Measurements from ENCODE around the gene OGFOD3.
"Not testable (repeated sequence)": the region's sequence is repeated elsewhere in the genome, so short reads cannot be mapped to it uniquely, and the experiment has no call there.

OGFOD3 gene

GRCh38 chr17:82355770-82356427, 62.5 kb downstream of the OGFOD3 start:
- no peak for DNase-seq (ENCODE audit: low read depth in 3 of 3)

GRCh38 chr17:82354804-82355308, 63.5 kb downstream of the OGFOD3 start:
- DNase-seq (ENCODE audit: low read depth in 3 of 3): no peak

DNA sequence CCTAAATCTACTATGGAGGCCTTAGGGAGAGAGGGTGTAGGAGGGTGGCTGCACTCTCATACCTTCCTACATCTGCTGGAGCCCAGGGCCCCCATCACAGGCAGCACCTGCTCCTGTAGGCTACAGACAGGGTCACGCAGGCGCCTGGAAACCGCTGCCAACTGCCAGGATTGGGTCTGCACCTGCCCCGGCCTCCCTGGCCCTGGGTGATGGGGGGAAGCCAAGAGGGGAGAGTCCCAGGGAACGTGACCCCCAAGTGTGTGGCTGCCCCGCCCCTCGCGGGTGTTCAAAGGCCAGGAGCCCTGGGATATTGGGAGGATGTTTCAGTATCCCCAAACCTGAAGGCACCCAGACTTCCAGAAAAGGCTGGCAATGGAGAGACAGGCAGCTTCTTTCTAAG, 64.9 kb downstream of the OGFOD3 start:
- no peak for DNase-seq (ENCODE audit: low read depth in 3 of 3)

- peak; percentile 63 to 84 (median 78) for DNase-seq (ENCODE audit: low read depth in 3 of 3)
Measured at GRCh38 chr17:82351713-82352488, 66.5 kb downstream of the OGFOD3 start.

GRCh38 chr17:82351254-82351712, 67.1 kb downstream of the OGFOD3 start:
- DNase-seq (ENCODE audit: low read depth in 3 of 3): no peak

DNA sequence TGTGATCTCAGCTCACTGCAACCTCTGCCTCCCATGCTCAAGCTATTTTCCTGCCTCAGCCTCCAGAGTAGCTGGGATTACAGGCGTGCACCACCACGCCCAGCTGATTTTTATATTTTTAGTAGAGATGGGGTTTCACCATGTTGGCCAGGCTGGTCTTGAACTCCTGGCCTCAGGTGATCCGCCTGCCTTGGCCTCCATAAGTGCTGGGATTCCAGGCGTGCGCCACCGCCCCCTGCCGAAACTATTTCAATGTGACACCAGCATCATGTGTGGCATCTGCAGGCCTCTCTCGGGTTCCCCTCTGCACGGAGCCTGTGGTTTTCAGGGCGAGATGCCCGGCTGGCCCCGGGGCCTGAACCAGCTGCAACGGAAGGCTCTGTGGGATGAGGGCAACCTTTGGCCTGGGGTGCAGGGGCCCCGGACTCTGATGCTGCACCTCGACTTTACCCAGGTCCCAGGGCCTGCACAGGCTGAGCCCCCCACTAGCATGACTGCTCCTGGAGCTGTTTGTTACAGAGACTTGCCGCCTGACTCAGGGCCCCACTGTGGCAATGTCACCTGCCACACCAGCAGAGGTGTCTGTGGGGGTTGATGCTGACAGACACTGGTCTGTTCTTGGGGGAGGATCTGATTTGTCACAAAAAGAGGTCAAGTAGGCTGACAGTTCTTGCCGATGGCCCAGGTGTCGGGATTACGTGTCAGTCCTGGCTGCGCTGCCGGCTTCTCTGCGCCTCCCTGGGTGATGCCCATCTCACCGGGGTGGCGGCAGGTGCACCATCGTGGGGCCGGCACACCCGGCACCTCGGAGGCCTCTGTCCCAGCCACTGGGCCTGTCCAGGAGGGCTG, 68.0 kb downstream of the OGFOD3 start:
- peak in 2 of 3 donors; percentile 37 to 40 for DNase-seq (ENCODE audit: low read depth in 3 of 3)

- no peak for DNase-seq (ENCODE audit: low read depth in 3 of 3)
Measured at GRCh38 chr17:82349287-82349701, 69.1 kb downstream of the OGFOD3 start.

- DNase-seq (ENCODE audit: low read depth in 3 of 3): no peak
Measured at GRCh38 chr17:82348866-82349265, 69.5 kb downstream of the OGFOD3 start.

DNA sequence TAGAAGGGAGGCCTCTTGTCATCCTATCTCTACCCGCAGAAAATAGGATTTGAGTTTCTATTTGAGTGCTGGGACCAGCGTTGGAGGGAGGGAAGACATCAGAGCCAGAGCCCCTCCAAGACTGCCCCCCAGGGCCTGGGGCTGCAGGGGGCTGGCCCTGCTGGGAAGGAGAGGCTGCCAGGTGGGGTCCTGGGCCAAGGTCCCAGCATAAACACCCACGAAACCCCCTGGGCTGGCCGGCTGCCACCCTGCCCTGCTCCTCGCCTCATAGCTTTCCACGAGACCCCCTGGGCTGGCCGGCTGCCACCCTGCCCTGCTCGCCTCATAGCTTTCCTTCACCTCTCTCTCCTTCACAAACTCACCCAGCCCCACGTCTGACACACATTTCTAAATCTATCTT, 70.0 kb downstream of the OGFOD3 start:
- no peak for DNase-seq (ENCODE audit: low read depth in 3 of 3)

- not testable (repeated sequence) for DNase-seq (ENCODE audit: low read depth in 3 of 3)
Measured at GRCh38 chr17:82347994-82348393, 70.4 kb downstream of the OGFOD3 start.

DNA sequence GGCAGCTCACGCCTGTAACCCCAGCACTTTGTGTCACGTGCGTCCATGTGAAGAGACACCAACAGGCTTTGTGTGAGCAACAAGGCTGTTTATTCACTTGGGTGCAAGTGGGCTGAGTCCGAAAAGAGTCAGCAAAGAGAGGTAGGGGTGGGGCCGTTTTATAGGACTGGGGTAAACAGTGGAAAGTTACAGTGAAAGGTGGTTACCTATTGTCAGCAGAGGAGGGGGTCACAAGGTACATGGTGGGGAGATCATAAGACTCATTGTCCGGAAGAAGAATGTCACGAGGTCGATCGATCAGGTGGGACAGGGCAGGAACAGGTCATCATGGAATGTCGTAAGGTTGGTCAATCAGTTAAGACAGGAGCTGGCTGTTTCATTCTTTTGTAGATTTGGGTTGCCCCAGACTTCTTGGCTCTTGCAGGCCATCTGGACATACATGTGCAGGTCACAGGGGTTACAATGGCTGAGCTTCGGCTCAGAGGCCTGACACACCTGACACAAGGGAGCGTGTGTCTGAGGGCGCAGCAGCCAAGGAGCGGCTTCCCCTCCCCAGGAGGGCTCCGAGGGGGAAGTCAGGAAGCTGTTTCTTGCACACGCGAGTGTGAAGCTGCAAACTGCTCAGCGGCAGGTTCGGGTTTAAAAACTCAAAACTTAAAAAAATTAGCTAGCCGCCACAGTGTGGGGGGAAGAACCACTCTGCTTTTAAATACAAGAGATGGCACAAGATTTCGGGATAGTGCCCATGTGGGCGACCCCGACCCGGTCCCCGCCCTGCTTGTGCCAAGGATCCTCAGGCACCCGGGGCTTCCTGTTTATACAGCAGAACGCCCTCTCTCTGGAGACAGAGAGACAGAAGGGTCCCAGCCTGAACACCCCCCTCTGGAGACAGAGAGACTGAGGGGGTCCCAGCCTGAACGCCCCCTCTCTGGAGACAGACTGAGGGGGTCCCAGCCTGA, 71.8 kb downstream of the OGFOD3 start:
- no peak for DNase-seq (ENCODE audit: low read depth in 3 of 3)

GRCh38 chr17:82345151-82345976, 73.0 kb downstream of the OGFOD3 start:
- no peak for DNase-seq (ENCODE audit: low read depth in 3 of 3)

DNA sequence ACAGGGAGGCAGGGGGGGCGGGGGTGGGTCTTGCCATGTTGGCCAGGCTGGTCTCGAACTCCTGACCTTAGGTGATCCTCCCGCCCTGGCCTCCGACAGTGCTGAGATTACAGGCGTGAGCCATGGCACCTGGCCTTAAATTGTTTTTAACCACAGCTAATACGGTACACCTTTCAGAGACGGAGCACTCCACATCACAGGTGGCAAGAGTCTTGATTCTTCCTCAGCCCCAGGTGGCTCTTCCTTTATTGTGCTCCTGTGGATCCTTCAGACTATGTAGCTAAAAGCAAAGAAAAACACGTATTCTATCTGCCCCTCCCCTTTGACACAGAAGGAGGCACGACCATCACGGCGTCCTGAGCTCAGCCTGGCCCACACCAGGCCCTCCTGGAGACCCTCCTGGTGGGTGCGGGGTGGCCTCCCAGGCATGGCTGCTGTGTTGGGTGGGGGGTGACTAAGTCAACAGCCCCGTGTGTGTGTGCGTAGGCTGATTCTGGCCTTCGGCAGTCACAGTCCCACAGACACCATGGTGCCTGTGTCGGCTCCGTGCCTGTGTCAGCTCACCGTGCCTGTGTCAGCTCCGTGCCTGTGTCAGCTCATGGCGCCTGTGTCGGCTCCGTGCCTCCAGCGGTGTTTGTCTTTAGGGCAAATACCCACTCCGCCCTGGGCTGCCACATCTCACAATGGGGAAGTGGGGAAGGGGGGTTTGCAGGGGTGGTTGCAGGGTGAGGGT, 74.0 kb downstream of the OGFOD3 start:
- DNase-seq (ENCODE audit: low read depth in 3 of 3): no peak

- no peak for DNase-seq (ENCODE audit: low read depth in 3 of 3)
Measured at GRCh38 chr17:82343560-82343959, 74.8 kb downstream of the OGFOD3 start.

DNA sequence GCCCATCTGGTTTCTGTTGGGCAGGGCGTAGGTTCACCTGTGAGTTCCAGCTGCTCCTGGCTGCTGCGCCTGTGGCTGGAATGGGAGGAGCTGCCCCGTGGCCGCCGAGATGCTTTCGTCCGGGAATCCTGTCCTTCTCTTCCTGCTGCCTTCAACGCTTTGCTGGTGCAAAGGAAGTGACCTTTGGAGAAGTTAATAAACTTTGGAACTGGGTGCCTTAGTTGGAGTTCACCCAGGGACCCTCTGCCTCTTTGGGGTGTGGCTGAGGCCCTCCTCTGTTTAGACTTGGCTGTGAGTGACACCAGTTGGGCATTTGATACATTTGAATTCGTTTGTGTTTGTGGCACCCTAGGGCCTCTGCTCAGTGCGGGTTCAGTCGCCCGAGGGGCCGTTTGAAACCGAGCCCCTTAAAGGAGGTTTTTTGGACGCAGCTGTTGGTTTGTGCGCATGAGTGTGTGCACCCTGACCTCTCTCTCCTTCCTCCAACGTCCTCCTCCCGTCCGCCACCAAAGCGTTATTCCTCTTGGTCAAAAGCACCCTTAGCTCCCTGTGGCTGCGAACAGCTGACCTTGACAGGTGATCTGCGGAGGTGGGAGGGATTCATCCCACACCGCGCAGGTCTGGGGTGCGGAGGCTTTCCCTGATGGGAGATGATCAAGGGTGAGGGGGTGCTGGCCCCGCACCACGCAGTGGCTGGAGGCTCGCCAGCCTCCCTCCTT, 75.9 kb downstream of the OGFOD3 start:
- DNase-seq (ENCODE audit: low read depth in 3 of 3): no peak

DNA sequence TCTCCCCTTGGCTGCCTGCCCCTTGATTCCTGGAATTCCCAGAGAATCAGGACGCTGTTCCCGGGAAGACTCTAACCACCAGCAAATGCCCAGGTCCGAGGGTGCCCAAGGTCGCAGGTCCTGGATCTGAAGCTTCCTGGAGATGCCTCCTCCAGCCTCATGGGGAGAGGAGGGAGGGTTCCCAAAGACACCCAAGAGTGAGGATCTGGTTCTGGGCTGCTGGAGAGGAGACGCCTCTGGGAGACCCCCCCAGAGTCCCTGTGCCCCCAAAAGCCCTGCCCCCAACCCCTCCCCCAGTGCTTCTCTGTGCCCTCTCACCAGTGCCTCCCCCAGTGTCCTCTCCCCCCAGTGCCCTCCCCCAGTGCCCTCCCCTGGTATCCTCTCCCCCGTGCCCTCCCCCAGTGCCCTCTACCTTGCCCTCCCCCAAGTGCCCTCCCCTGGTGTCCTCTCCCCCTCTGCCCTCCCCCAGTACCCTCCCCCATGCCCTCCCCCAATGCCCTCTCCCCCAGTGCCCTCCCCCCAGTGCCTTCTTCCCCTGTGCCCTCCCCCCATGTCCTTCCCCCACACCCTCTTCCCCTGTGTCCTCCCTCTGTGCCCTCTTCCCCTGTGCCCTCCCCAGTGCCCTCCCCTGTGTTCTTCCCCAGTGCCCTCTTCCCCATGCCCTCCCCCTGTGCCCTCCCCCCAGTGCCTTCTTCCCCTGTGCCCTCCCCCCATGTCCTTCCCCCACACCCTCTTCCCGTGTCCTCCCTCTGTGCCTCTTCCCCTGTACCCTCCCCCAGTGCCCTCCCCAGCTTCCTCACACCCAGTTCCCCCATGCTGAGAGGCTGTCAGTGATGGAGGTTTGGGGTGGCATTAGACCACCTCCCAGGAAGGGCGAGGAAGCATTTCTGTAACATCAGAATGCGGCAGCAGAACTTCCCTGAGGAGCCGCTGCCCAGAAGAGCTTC, 78.5 kb downstream of the OGFOD3 start:
- no peak for DNase-seq (ENCODE audit: low read depth in 3 of 3)

Data from stimulated activated CD4-positive, alpha-beta T cell treated with anti-CD3 and anti-CD28 coated beads, TNF-alpha, amount 100 ng/mL, for 48 hours (primary cell).